COR-L47 (cell line): ENCODE data around the gene AGPAT1.
A peak's percentile ranks its signal among the peaks of the same experiment; 100 is the strongest.
"Not testable (repeated sequence)": the region's sequence is repeated elsewhere in the genome, so short reads cannot be mapped to it uniquely, and the experiment has no call there.

Experiments
- DNase-seq: peaks from one replicate; lab custom pipeline; 2025; lab: John Stamatoyannopoulos, UW

The AGPAT1 gene

GRCh38 chr6:32198866-32199265 lies 23.0 kb upstream of the AGPAT1 start:
- DNase-seq, result no peak

- no peak for DNase-seq
These were observed 22.4 kb upstream of the AGPAT1 start for GRCh38 chr6:32198345-32198696.

- DNase-seq, result no peak
These were observed 21.1 kb upstream of the AGPAT1 start for GRCh38 chr6:32196682-32197616.

GRCh38 chr6:32195902-32196681 lies 20.2 kb upstream of the AGPAT1 start:
- DNase-seq, result peak; percentile 97

GRCh38 chr6:32195652-32195901 lies 19.7 kb upstream of the AGPAT1 start:
- peak; percentile 100 for DNase-seq

GRCh38 chr6:32194825-32195651 lies 19.2 kb upstream of the AGPAT1 start:
- DNase-seq, result no peak

- no peak for DNase-seq
These were observed 18.5 kb upstream of the AGPAT1 start for GRCh38 chr6:32194388-32194787.

GRCh38 chr6:32193096-32193495 lies 17.2 kb upstream of the AGPAT1 start:
- not testable (repeated sequence) for DNase-seq

GRCh38 chr6:32192608-32193039 lies 16.7 kb upstream of the AGPAT1 start, which contains the start of gene GPSM3:
Gene GPSM3, minus strand, starts transcription at chr6:32192643. Its CDS starts 130 bp downstream, at chr6:32192513.
- peak; percentile 11 for DNase-seq

- no peak for DNase-seq
These were observed 16.1 kb upstream of the AGPAT1 start for GRCh38 chr6:32191696-32192607.

GRCh38 chr6:32190911-32191677 lies 15.2 kb upstream of the AGPAT1 start:
- no peak for DNase-seq

- DNase-seq, result peak; percentile 76
These were observed 14.4 kb upstream of the AGPAT1 start, which contains the start of gene PBX2 for GRCh38 chr6:32190054-32190851. Gene PBX2, minus strand, starts transcription at chr6:32190202. Its CDS starts 287 bp downstream, at chr6:32189915.

- no peak for DNase-seq
These were observed 13.8 kb upstream of the AGPAT1 start for GRCh38 chr6:32189742-32190053.

- DNase-seq, result no peak
These were observed 13.3 kb upstream of the AGPAT1 start for GRCh38 chr6:32189069-32189741.

- DNase-seq, result no peak
These were observed 12.6 kb upstream of the AGPAT1 start for GRCh38 chr6:32188381-32189068.

- DNase-seq, result not testable (repeated sequence)
These were observed 12.0 kb upstream of the AGPAT1 start for GRCh38 chr6:32187725-32188380.

GRCh38 chr6:32187009-32187709 lies 11.3 kb upstream of the AGPAT1 start:
- DNase-seq, result no peak
